ENCODE results near the gene AKR1B1.

DNA sequence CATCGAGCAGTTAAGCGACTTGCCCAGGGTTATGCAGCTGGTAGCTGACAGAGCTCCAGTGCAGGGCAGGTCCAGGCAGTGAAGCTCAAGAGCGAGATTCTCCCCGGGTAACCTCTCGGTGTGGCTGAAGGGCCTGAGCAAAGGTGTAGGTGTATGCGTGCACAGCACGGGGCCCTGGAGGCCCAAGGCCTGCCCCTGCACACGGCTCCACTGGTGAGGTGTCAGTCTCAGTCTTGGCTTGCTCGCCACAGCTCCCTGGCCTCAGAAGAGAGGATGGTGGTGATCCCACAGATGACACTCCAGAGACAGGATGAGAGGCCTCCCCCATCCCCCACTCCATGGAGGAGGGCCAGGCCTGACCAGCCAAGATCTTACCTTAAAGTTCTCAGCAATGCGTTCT is 12.0 kb downstream of the AKR1B1 start:
- TF ChIP-seq, protein P1, sequence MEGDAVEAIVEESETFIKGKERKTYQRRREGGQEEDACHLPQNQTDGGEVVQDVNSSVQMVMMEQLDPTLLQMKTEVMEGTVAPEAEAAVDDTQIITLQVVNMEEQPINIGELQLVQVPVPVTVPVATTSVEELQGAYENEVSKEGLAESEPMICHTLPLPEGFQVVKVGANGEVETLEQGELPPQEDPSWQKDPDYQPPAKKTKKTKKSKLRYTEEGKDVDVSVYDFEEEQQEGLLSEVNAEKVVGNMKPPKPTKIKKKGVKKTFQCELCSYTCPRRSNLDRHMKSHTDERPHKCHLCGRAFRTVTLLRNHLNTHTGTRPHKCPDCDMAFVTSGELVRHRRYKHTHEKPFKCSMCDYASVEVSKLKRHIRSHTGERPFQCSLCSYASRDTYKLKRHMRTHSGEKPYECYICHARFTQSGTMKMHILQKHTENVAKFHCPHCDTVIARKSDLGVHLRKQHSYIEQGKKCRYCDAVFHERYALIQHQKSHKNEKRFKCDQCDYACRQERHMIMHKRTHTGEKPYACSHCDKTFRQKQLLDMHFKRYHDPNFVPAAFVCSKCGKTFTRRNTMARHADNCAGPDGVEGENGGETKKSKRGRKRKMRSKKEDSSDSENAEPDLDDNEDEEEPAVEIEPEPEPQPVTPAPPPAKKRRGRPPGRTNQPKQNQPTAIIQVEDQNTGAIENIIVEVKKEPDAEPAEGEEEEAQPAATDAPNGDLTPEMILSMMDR (IDR thresholded peaks at IDR 0.05): no peak
- TF ChIP-seq POLR2A (IDR thresholded peaks at IDR 0.05): no peak

Data from lower leg skin (tissue), 3 donors.